GM12878 (cell line): ENCODE results near the gene CTBP1. TPM values are rescaled to one million over a fixed set of nuclear protein-coding genes. Genes with fewer than 3 reads are reported as not detected.

Experiments
- ATF2 ChIP-seq: IDR thresholded peaks from 2 replicates; pipeline ENCODE4 v1.6.1; 2012; ENCODE audit warnings: low read length, inconsistent platforms
- CHD1 ChIP-seq: IDR thresholded peaks from 2 replicates; pipeline ENCODE4 v1.6.1; 2012; ENCODE audit warnings: low read depth, low read length, improper control_type of control experiment
- CHD4 ChIP-seq: fragments of 200-600 bp; sonication (generic); IDR thresholded peaks from 2 replicates; pipeline ENCODE4 v1.6.1; 2016; ENCODE audit warnings: mild to moderate bottlenecking
- DPF2 ChIP-seq: fragments of 450-650 bp; IDR thresholded peaks from 2 replicates; pipeline ENCODE4 v1.6.1; 2017; ENCODE audit warnings: mild to moderate bottlenecking
- EGR1 ChIP-seq, 2 experiments: IDR thresholded peaks; 1 replicate in 1 of 2; 2 replicates in 1 of 2; pipeline ENCODE4 v1.6.1; 2011 to 2012; ENCODE audit warnings: low read depth in 2 of 2, low read length in 2 of 2, borderline replicate concordance in 1 of 2, mild to moderate bottlenecking in 1 of 2, moderate library complexity in 1 of 2
- ETV6 ChIP-seq, 2 experiments: fragments of 450-650 bp in 1 of 2; IDR thresholded peaks in 1 of 2; conservative IDR thresholded peaks in 1 of 2; 2 replicates each; pipeline ENCODE4 v1.6.1; 2014; ENCODE audit warnings: antibody characterized with exemption in 1 of 2, borderline replicate concordance in 1 of 2, low read depth in 1 of 2, mild to moderate bottlenecking in 1 of 2, moderate library complexity in 1 of 2
- HDGF ChIP-seq: fragments of 450-650 bp; IDR thresholded peaks from 2 replicates; pipeline ENCODE4 v1.6.1; 2016; ENCODE audit warnings: antibody characterized with exemption
- IKZF1 ChIP-seq: fragments of 450-650 bp; conservative IDR thresholded peaks from 2 replicates; pipeline ENCODE4 v1.6.1; 2017; ENCODE audit warnings: antibody characterized with exemption, mild to moderate bottlenecking
- KAT2A ChIP-seq: conservative IDR thresholded peaks from 2 replicates; pipeline ENCODE4 v1.6.1; 2011; ENCODE audit warnings: low read depth, low read length; ENCODE audit not compliant: control insufficient read depth
- KDM1A ChIP-seq: fragments of 200-600 bp; sonication (generic); IDR thresholded peaks from 2 replicates; pipeline ENCODE4 v1.6.1; 2016; ENCODE audit warnings: borderline replicate concordance
- MEF2A ChIP-seq: IDR thresholded peaks from 2 replicates; pipeline ENCODE4 v1.6.1; 2011; ENCODE audit warnings: low read depth, mild to moderate bottlenecking, low read length, moderate library complexity; ENCODE audit not compliant: insufficient read depth
- NRF1 ChIP-seq: conservative IDR thresholded peaks from 2 replicates; pipeline ENCODE4 v1.6.1; 2011; ENCODE audit warnings: mild to moderate bottlenecking, low read depth, low read length, improper control_type of control experiment
- PML ChIP-seq: IDR thresholded peaks from 2 replicates; pipeline ENCODE4 v1.6.1; 2012; ENCODE audit warnings: low read length, inconsistent platforms
- POLR2AphosphoS5 ChIP-seq: IDR thresholded peaks from 2 replicates; pipeline ENCODE4 v1.6.1; 2011; ENCODE audit warnings: mild to moderate bottlenecking, low read length, inconsistent platforms
- RB1 ChIP-seq: fragments of 450-650 bp; formaldehyde crosslinking; IDR thresholded peaks from 2 replicates; pipeline ENCODE4 v1.6.1; 2017; ENCODE audit warnings: mild to moderate bottlenecking, borderline replicate concordance
- RFX5 ChIP-seq: IDR thresholded peaks from 2 replicates; pipeline ENCODE4 v1.6.1; 2011; ENCODE audit warnings: low read depth, low read length, improper control_type of control experiment
- SIN3A ChIP-seq: IDR thresholded peaks from 2 replicates; pipeline ENCODE4 v1.6.1; 2012; ENCODE audit warnings: low read depth, low read length, improper control_type of control experiment
- SMAD5 ChIP-seq: IDR thresholded peaks from 2 replicates; pipeline ENCODE4 v1.6.1; 2016; ENCODE audit warnings: antibody characterized with exemption, low read depth
- SMC3 ChIP-seq: IDR thresholded peaks from 2 replicates; pipeline ENCODE4 v1.6.1; 2011; ENCODE audit warnings: low read length, improper control_type of control experiment, borderline replicate concordance
- SUZ12 ChIP-seq: fragments of 200-600 bp; sonication (generic); IDR thresholded peaks from one replicate; pipeline ENCODE4 v1.6.1; 2018; ENCODE audit warnings: antibody characterized with exemption, mild to moderate bottlenecking; ENCODE audit not compliant: unreplicated experiment
- ZNF24 ChIP-seq: fragments of 450-650 bp; IDR thresholded peaks from 2 replicates; pipeline ENCODE4 v1.6.1; 2017; ENCODE audit warnings: antibody characterized with exemption, mild to moderate bottlenecking
- ZNF384 ChIP-seq: IDR thresholded peaks from 2 replicates; pipeline ENCODE4 v1.6.1; 2012; ENCODE audit warnings: low read depth, mild to moderate bottlenecking, low read length, improper control_type of control experiment, borderline replicate concordance
- ZNF622 ChIP-seq: fragments of 450-650 bp; IDR thresholded peaks from 2 replicates; pipeline ENCODE4 v1.6.1; 2017; ENCODE audit warnings: mild to moderate bottlenecking, inconsistent platforms
- ZSCAN29 ChIP-seq: fragments of 450-650 bp; IDR thresholded peaks from 2 replicates; pipeline ENCODE4 v1.6.1; 2017; ENCODE audit warnings: mild to moderate bottlenecking, moderate library complexity
- ZZZ3 ChIP-seq: IDR thresholded peaks from 2 replicates; pipeline ENCODE4 v1.6.1; 2011; ENCODE audit warnings: low read depth; ENCODE audit not compliant: control insufficient read depth, insufficient read length
- polyA plus RNA-seq, 11 experiments: library from polyadenylated mRNA; depleted of rRNA in 4 of 11; unstranded in 6 of 11; stranded (reverse) in 5 of 11; fragments of >200 nt; fragmentation: Nextera tagmentation in 4 of 11; fragmentation: Illumina TruSeq in 1 of 11; extraction: Ambion mirVana in 4 of 11; extraction: Trizol in 1 of 11; gene quantifications; 1 replicate in 1 of 11; 2 replicates in 10 of 11; pipeline versions ENCODE4 v1.2.1 to v1.2.3, GENCODE V29; 2011 to 2016; ENCODE audit warnings: inconsistent platforms in 2 of 11, missing spikeins in 2 of 11, low read depth in 1 of 11
- total RNA-seq, 4 experiments: library from RNA; depleted of rRNA in 3 of 4; stranded (reverse); fragments of >200 nt in 3 of 4; fragmentation: Illumina TruSeq in 1 of 4; extraction: Trizol in 1 of 4; gene quantifications; 2 replicates each; pipeline versions ENCODE4 v1.2.1 to v1.2.3, GENCODE V29; 2013 to 2021
- TF ChIP-seq, protein P1 (sequence below): fragments of 150-350 bp; IDR thresholded peaks from 2 replicates; pipeline ENCODE4 v1.6.1; 2014; ENCODE audit warnings: mild to moderate bottlenecking, low read depth, low read length
- TF ChIP-seq, protein P2 (sequence below): fragments of 450-650 bp; IDR thresholded peaks from 2 replicates; pipeline ENCODE4 v1.6.1; 2016; ENCODE audit warnings: mild to moderate bottlenecking, moderate library complexity, borderline replicate concordance

Gene CTBP1
- total and polyA plus RNA-seq, 10 of the 15 experiments (the other 5 are each of a cell fraction or from before 2014, with no cell fraction given), result 7.4 to 182 (median 63.1) TPM

- TF ChIP-seq, protein P1, sequence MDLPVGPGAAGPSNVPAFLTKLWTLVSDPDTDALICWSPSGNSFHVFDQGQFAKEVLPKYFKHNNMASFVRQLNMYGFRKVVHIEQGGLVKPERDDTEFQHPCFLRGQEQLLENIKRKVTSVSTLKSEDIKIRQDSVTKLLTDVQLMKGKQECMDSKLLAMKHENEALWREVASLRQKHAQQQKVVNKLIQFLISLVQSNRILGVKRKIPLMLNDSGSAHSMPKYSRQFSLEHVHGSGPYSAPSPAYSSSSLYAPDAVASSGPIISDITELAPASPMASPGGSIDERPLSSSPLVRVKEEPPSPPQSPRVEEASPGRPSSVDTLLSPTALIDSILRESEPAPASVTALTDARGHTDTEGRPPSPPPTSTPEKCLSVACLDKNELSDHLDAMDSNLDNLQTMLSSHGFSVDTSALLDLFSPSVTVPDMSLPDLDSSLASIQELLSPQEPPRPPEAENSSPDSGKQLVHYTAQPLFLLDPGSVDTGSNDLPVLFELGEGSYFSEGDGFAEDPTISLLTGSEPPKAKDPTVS, result no peak
- TF ChIP-seq ZNF24 (0 out of 2 replicates have a peak, but pooled peaks have one; percentile 44), NRF1 (no peak), KAT2A (no peak), EGR1 (IDR thresholded peaks at IDR 0.05; ENCODE audit: borderline replicate concordance in 1 of 2, low read depth in 2 of 2, low read length in 2 of 2) (peak in 1 of 2 experiments; percentile 80; a peak in 2 of 3 replicates), SUZ12 (no peak), ZNF384 (no peak), CHD4 (no peak), SMC3 (no peak), MEF2A (0 out of 2 replicates have a peak, but pooled peaks have one; percentile 44), RB1 (peak; percentile 93; the same call in 1 of the 2 replicates), RFX5 (no peak), KDM1A (no peak), IKZF1 (peak; percentile 81), ETV6 (conservative IDR thresholded peaks at IDR 0.05 in 1 of 2, IDR thresholded peaks at IDR 0.05 in 1 of 2; ENCODE audit: borderline replicate concordance in 1 of 2, low read depth in 1 of 2) (no peak), ZNF622 (no peak), ATF2 (no peak), PML (no peak), SMAD5 (no peak), POLR2AphosphoS5 (peak; percentile 50), DPF2 (peak; percentile 80), ZZZ3 (no peak), HDGF (no peak), ZSCAN29 (no peak), SIN3A (no peak), CHD1 (no peak)
- TF ChIP-seq, protein P2, sequence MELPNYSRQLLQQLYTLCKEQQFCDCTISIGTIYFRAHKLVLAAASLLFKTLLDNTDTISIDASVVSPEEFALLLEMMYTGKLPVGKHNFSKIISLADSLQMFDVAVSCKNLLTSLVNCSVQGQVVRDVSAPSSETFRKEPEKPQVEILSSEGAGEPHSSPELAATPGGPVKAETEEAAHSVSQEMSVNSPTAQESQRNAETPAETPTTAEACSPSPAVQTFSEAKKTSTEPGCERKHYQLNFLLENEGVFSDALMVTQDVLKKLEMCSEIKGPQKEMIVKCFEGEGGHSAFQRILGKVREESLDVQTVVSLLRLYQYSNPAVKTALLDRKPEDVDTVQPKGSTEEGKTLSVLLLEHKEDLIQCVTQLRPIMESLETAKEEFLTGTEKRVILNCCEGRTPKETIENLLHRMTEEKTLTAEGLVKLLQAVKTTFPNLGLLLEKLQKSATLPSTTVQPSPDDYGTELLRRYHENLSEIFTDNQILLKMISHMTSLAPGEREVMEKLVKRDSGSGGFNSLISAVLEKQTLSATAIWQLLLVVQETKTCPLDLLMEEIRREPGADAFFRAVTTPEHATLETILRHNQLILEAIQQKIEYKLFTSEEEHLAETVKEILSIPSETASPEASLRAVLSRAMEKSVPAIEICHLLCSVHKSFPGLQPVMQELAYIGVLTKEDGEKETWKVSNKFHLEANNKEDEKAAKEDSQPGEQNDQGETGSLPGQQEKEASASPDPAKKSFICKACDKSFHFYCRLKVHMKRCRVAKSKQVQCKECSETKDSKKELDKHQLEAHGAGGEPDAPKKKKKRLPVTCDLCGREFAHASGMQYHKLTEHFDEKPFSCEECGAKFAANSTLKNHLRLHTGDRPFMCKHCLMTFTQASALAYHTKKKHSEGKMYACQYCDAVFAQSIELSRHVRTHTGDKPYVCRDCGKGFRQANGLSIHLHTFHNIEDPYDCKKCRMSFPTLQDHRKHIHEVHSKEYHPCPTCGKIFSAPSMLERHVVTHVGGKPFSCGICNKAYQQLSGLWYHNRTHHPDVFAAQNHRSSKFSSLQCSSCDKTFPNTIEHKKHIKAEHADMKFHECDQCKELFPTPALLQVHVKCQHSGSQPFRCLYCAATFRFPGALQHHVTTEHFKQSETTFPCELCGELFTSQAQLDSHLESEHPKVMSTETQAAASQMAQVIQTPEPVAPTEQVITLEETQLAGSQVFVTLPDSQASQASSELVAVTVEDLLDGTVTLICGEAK, result no peak
Measured at GRCh38 chr4:1249148-1249730, 309 bp upstream of the CTBP1 start (continued).
